HG03025 (cell line): ENCODE measurements around the gene ADCY2.

Experiments
- ATAC-seq: cut with Tn5 transposase; IDR thresholded peaks from one replicate; pipeline ENCODE4 v1.9.1; 2021; ENCODE audit warnings: mild to moderate bottlenecking, moderate library complexity; ENCODE audit not compliant: unreplicated experiment, low FRiP score

Gene ADCY2

GRCh38 chr5:7642029-7642428, 246.1 kb downstream of the ADCY2 start:
- no peak for ATAC-seq

- ATAC-seq, result no peak
These were observed 248.8 kb downstream of the ADCY2 start for GRCh38 chr5:7644723-7645122.

DNA sequence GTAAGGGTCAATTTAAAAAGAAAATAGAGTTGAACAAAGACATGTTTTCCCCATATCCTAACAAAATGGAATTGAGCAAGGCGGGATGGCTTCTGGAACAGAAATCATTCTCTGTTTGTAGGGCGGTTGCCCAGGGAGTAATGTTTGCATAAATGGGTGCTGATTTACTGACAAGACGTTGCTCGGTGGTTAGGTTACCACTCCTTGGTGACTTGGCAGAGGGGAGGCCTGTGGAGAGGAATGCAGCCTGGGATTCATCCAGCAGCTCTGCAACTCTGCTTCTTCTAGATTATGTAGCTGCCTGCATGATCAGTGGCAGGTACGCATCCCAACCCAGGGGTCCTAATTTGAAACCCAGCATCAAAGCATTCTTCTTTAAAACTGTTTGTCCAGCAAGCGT, 254.8 kb downstream of the ADCY2 start:
- no peak for ATAC-seq

GRCh38 chr5:7653046-7653445, 257.1 kb downstream of the ADCY2 start:
- no peak for ATAC-seq

DNA sequence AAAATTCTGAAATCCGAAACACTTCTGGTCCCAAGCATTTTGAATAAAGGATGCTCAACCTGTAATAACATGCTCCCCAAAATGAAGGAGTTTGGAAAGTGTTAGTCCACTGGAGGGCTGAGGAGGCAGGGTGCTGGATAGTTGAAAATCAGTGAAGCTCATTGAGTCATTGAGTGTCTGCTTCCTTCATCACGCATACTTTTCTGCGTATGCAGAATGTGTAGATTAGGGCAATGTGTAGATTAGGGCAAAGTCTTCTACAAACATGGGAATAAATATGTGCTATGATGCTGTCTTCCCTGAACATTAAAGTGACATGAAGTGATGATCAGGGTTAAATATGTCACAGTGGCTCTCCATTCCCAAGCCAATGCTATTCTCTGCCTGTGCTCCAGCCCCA, 261.2 kb downstream of the ADCY2 start:
- no peak for ATAC-seq

DNA sequence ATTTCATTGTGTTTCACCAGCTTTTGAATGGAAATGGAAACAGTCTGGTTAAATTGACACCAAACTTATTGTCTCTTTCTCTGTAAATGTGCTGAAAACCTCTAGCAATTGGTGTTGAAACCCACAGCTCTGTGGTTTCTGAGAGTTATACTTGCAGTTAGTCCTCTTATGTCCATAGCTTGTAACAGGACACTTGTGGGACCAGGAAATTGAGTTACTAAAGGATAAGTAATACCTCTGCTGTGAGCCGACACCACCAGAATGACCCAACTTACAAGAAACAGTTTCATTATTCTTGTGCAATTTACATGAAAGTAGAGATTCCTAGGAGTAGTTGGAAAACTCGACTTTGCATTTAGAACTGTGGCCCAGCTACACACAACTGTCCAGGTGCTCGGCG, 263.5 kb downstream of the ADCY2 start:
- ATAC-seq, result no peak

GRCh38 chr5:7662289-7662688, 266.4 kb downstream of the ADCY2 start:
- no peak for ATAC-seq

GRCh38 chr5:7663808-7664207, 267.9 kb downstream of the ADCY2 start:
- ATAC-seq, result no peak

DNA sequence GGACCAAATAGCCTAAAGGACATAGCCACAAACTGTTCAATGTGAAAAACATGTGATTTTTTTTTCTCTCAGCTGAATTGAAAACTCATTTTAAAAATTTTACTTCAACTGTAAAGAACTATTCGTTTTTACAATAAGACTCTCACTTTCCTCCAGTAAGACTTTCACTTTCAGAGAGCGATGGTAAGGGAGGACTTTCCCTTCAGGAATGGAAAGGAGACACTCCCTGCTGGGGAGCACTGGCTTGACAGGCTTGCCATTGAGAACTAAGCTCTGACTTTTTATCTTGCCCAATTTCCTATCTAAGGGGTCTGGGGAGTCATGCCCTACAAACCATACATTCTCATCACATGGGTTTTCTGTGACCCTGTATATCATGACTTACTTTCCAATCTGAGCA, 268.3 kb downstream of the ADCY2 start:
- no peak for ATAC-seq

DNA sequence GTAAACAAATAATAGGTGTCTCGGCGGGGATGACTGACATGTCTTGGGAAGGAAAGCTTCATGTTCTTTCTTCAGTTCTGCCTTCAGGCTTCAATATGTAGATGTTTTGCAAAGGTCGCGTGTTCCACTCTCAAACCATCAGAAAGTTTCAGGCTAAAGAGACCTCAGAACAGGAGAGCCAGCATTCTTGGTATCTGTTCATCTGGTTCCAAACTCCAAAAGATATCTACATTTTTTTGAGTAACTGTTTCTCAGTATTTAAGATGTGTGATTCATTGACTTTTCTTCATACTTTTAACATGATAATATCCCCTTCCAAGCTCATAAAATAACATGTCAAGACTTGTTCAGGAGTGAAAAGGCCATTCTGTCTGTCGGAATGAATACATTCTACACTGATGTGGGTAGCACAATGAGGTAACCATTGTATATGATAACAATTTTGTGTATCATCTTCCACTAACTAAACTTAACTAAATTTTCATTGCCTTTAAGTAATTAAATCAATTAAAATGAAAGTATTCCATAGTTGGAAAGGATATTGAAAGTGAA, 271.4 kb downstream of the ADCY2 start:
- no peak for ATAC-seq

DNA sequence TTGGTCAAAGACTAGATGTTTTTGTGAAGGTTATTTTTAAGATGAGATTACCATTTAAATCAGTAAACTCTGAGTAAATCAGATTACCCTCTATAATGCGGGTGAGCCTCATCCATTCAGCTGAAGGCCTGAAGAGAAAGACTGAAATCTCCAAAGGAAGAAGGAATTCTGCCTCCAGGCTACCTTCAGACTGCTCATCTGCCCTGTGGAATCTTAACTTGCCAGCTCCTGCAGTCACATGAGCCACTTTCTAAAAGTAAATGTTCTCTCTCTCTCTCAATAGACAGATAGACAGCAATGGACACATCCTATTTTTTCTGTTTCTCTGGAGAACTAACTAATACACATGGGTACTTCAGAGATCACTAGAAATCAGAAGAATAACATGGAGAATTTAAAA, 272.2 kb downstream of the ADCY2 start:
- no peak for ATAC-seq

GRCh38 chr5:7668627-7669026, 272.7 kb downstream of the ADCY2 start:
- no peak for ATAC-seq

DNA sequence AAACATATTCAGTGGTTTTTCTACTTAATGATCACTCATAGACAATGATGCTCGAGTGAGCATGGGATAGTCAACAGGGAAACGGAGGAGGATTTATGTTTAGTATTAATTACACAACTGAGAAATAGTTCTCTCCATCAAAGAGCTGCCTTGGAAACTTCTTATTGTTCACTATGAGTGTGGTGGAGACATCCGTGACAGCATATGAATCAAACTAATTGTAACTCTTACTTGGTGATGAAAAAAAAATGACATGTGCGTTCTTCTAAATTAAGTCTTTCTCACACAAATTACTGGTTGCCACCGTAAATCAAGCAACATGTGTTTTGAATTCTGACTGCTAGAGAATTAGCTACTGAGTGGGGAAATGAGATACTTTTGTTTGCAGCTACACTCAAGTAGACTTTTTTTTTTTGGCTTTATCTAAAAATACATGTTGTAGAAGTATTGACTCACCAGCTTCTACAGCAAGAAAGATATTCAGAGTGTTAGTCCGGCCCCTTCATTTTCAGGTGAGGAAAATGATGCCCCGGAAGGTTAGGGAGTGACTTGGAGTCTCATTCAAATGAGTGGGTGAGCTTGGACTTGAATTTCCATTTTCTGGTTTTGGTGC, 275.5 kb downstream of the ADCY2 start:
- ATAC-seq, result no peak

GRCh38 chr5:7673658-7674057, 277.7 kb downstream of the ADCY2 start:
- no peak for ATAC-seq

GRCh38 chr5:7676455-7676854, 280.5 kb downstream of the ADCY2 start:
- ATAC-seq, result no peak

- no peak for ATAC-seq
These were observed 282.1 kb downstream of the ADCY2 start for GRCh38 chr5:7678030-7678429.

DNA sequence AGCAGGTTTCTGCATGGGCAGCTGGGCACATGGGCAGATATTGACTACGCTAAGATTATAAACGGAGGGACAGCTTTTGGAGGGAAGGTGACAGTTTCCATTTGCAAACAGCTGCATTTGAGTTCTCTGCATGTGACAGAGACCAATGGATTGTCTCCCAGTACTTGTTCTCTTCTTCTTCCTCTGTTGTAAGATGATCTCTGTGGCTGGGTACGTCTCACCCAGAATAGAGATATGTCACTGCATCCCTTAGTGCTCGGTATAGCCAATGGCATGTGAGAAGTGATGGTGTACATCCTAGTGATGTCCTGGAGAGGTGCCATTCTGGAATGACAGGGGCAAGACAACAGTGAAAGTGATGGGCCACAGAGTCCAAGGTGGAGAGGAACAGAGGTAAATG, 283.7 kb downstream of the ADCY2 start:
- no peak for ATAC-seq

DNA sequence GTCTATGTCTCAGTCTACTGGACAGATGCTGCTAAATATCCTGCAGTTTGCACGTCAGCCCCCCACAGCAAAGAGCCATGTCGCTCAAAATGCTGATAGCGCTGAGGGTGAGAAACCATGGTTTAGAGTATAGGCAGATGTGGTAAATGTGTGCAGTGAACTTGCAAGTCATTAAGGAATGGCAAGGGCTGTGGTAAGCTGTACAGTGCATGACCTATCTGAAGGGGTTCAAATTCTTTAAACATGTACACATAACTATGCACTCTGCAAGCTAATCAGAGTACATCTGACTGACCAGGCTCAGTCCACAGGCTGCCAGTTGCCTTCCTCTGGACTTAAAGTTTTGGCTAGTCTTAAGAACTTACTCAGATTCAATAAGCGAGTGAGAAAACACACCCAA, 284.3 kb downstream of the ADCY2 start:
- ATAC-seq, result no peak

DNA sequence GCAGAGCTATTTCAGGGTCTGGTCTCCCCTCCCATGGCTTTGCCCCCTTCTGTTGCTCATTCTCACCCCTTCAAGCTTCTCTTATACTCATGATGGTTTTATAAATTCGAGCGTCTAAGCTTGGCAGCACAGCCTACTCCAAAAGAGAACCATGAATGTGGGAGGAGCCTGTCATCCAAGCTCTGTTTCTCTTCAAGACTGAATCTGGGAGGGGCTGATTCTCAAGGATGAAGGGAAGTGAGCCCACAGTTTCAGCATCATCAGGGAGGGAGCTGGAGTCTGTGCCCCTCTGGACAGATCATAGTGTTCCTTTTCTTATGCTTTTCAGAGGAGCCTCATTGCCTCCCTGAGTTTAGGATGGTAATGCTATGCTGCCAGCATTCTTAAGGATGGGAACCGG, 286.4 kb downstream of the ADCY2 start:
- ATAC-seq, result no peak

GRCh38 chr5:7683753-7684152, 287.8 kb downstream of the ADCY2 start:
- no peak for ATAC-seq

DNA sequence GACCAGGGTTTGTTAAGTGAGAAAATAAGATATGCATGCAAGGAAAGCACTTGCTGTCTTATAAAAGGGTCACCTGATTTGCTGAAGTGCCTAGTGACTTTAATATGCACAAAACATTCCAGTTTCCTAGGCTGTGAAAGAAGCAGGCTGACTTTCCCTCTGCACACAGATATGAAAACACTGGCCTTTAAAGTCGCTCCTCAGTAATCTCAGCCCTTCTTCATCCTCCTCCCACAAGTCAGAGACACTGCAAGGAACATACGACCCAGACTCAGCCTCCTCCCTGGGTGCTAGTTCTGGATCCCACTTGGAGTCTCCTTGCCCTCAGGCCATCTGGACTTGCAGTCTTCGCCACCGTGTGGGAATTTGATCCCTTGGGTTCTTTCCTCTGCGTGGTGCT, 288.9 kb downstream of the ADCY2 start:
- no peak for ATAC-seq

GRCh38 chr5:7686794-7687193, 290.9 kb downstream of the ADCY2 start:
- no peak for ATAC-seq

- no peak for ATAC-seq
These were observed 294.6 kb downstream of the ADCY2 start for GRCh38 chr5:7690557-7690956.
